HG02970 (cell line): ENCODE measurements around the gene SCAF1.

Experiments used
- ATAC-seq: cut with Tn5 transposase; IDR thresholded peaks from one replicate; pipeline ENCODE4 v1.9.1; 2021; ENCODE audit warnings: mild to moderate bottlenecking, moderate library complexity, moderate number of reproducible peaks; ENCODE audit not compliant: unreplicated experiment, low FRiP score

The SCAF1 gene

DNA sequence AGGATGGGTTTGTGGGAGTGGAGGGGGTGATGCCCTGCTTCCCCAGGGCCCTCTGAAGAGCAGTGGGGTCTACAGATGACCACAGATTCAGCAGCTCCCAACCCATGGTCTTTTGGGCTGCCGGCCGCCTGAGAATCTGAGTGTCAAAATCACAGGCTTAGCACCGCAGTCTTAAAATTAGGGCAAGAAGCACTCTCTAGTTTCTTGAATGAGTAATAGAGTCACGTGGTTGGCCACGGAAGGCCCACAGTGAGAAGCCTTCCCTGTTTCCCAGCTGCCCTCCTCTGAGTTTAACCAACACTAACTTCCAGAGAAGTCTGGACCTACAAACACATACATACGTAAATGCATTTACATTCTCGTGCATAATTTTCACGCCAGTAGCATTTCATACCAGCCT, 40.3 kb downstream of the SCAF1 start:
- ATAC-seq = no peak

DNA sequence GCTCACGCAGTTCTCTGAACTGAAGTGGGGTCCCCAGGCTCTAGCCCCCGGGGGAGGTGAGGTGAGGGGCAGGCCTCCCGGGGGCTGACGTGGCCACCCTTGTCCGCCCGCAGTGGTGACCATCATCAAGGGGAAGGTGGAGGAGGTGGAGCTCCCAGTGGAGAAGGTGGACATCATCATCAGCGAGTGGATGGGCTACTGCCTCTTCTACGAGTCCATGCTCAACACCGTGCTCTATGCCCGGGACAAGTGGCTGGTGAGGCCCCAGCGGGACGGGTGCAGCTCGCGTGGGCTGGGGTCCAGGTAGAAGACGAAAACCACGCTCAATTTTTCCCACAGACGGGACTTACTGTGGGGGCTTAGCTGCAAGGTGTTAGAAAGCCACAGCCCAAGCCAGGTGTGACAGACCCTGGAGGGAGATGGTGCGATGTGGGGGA, 41.8 kb downstream of the SCAF1 start:
- no peak for ATAC-seq

DNA sequence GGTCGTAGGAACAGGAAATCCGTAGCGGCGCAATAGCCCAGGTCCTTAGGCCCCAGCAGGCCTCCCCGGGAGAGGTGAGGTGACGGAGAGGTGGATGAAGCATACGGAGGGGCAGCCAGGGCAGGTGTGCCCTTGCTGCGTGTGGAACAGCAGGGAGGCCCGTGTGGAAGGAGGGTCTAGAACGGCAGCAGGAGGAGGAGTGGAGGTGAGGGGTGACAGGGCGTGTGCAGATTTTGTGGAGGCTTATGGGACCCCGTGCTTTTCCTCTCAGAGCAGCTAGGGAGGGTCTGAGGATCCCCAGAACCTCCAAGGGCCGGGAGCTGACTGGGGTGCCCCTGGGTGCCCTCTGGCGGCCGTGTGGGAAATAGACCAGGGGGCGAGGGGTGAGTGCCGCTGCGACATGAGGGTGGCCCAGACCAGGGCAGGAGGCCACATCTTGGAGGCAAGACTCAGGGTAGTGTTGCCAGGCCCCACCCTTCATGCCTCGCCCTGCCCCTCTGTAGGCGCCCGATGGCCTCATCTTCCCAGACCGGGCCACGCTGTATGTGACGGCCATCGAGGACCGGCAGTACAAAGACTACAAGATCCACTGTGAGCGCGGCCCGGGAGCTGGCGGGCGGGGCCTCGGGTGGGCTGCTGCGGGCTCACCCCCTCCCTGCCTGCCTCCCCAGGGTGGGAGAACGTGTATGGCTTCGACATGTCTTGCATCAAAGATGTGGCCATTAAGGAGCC, 42.4 kb downstream of the SCAF1 start:
- no peak for ATAC-seq

DNA sequence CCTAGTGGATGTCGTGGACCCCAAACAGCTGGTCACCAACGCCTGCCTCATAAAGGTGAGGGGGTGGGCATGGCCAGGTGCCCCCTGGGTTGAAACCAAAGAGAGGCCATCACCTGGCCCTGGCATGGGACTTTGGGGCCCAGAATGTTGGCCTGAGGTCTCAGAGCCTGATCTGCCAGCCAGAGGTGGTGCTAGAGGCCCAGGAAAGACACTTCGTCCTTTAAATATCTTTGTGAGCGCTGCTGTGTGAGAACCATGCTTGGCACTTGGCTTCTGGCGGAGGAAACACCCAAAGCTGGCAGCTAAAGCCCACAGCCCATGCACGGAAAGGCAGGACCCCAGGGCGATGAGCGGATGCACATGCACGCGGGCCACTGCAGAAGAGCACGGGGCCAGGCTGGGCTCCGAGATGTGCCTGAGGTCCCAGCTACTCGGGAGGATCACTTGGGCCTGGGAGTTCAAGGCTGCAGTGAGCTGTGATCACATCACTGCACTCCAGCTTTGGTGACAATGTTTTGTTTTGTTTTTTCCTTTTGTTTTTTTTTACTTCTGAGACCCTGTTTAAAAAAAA, 43.1 kb downstream of the SCAF1 start:
- no peak for ATAC-seq

DNA sequence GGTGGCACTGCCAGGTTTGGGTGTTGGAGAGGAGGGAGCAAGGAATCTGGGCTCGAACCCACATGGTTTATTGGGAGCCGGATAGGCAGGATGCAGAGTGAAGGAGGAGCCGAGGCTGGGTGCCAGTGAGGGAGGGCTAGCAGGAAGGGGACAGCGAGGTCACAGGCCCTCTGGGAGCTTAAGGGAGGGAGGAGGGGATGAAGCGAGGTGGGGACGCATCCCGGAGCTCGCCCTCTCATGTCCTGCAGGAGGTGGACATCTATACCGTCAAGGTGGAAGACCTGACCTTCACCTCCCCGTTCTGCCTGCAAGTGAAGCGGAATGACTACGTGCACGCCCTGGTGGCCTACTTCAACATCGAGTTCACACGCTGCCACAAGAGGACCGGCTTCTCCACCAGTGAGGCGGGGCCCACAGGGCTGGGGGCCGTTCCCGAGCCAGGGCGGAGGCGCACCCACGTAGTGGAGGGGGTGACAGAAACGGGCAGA, 43.9 kb downstream of the SCAF1 start:
- ATAC-seq = no peak

DNA sequence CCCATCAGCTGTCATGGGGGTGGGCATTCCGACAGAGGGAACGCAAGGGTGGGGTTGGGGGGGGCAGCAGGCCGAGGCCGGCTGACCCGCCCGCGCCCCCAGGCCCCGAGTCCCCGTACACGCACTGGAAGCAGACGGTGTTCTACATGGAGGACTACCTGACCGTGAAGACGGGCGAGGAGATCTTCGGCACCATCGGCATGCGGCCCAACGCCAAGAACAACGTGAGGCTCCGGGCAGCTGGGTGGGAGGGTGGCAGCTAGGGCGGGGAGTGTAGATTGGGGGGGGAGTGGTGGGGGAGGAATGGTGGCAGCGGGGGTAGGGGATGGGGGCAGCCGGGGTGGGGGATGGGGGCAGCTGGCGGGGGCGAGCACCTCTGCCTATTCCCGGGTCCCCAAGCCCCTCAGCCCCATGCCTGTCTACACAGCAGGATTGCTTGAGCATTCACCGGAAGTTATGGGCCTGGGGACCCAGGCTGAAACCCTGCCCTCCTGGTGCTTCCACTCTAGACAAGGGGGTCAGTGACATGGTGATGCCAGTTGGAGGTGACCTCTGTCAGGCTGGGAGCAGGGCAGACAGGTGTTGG, 44.6 kb downstream of the SCAF1 start:
- ATAC-seq = no peak

DNA sequence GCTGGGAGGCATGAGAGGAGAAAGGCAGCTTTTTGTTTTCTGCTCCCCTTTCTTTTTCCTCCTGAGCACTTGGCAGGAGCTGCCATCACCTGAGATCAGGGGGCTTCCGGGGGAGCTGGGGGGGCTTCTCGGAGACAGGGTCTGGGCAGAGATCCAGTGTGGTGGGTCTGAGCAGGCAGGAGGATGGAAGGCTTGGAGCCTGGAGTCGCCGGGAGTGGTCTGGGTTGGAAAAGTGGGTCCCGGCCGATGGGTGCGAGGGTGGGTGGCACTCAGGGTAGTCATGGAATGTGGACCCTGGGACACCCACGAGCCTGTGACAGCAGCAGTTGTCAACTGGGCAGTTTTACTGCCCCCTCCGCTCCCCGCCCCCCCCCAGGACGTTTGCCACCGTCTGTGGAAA, 45.1 kb downstream of the SCAF1 start:
- ATAC-seq = no peak

DNA sequence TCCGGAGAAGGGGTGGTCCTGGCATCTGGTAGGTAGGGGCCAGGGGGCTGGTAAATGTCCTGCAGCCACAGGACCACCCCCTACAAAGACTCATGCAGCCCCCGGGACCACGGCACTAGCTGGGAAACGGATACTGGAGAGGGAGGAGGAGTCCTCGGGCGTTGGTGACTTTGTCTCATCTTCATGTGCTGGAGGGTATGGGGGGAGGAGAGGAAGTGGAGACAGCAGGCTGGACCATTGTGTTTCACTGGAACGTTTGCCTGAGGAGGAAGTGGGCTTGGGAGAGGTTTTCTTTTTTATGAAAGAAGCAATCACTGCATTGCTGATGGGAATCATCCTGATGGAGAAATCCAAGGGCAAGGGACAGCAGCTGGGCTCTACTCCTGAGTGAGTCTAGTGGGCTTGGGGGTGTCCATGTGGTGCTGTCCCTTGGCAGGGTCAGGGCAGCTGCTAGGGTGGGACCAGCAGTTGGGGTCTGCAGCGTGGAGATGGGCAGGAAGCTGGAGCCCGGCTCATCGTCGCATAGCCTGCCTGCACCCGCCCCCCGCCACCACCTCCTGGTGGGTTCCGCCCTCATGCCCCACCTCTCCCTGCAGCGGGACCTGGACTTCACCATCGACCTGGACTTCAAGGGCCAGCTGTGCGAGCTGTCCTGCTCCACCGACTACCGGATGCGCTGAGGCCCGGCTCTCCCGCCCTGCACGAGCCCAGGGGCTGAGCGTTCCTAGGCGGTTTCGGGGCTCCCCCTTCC, 45.7 kb downstream of the SCAF1 start:
- no peak for ATAC-seq

DNA sequence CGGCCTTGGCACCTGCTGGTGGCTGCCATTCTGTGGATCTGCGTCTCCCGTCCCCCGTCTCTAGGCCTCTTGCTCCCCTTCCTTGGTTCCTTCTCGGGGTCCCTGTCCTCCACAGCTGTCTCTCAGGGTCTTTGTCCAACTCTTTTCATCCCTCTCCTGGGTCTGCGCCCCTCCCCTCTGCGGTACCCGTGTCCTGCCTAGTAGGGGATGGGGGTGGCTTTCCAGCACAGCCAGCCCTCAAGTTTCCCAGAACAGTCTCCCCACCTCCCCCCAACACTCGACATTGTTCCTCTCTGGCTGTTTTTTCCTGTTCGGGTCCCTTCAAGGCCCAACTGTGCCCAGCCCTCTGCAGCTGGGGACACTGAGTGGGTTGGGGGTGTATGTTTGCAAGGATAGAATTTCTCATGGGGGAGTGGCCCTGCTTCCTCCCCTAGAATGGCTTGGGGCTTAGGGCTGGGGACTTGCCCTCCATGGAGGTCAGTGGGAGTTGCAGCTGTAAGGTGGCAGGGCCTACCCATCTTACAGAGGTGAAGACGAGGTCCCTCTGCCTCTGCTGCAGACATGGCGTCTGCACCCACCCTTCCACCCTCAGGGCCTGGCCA, 46.6 kb downstream of the SCAF1 start:
- no peak for ATAC-seq

DNA sequence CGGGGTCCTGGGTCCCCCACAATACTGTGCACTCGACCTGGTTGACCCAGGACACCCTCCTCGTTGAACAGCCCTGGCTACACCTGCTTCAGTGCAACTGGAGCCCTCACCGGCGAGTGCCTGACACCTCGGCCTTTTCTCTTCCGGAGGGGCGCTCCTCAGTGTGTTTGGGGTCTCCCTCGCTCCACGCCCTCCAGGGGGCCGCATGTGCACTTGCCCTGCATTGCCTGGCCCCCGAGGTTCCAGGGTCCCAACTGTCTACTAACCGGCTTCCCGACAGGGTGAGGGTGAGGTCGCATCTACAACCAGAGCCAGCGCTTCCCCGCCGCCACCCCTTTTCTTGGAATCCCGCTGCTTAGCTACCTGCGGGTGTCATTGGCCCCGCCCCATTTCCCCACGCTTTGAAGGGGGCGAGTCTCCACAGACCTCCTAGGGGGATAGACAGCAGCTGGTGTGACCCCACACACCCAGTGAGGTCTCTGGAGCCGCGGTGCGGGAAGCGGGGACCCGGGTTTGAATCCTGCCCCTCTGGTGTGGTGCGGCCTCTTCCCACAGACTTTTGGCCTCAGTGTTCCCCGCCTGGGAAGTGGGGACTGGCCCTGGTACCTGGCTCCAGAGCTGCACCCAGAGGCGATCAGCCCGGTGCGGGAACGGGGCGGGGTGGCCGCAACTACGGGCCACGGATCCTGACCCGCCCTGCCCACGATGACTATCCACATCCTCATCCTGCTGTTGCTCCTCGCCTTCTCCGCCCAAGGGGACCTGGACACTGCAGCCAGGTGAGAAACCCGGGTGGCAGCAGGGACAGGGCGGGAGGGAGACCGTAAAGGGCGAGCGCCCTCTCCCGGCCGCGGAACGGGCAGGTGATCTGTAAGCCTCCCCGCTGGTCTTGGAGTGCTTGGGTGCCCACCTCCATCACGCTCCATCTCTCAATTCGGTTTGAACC, 47.4 kb downstream of the SCAF1 start, which contains the start of gene ADM5:
TSS of gene ADM5 (plus strand) at position 462 of the 946 bp plus-strand sequence. CDS start at position 706, 244 bp downstream.
- ATAC-seq = no peak

DNA sequence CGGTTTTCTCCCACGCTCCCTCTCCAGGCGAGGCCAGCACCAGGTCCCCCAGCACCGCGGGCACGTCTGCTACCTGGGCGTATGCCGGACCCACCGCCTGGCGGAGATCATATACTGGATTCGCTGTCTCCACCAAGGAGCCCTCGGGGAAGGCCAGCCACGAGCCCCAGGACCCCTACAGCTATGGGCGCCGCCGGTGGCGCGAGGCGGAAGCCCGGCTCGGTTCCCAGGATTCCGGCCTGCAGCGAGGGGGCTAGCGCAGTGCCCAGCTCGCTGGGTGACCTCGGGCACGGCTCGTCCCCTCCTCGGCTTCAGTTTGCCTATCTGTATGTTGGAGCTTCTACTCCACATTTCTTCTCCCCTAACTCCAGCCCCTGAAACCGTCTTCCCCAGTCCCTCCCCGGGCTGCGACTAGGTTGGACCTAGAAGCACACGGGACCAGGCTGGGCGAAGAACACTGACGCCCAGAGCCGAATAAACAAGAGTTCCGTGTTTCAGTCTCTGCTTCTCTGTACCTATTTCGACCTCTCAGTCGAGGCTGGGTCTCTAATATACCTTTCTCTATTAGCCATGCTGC, 48.2 kb downstream of the SCAF1 start:
- no peak for ATAC-seq

DNA sequence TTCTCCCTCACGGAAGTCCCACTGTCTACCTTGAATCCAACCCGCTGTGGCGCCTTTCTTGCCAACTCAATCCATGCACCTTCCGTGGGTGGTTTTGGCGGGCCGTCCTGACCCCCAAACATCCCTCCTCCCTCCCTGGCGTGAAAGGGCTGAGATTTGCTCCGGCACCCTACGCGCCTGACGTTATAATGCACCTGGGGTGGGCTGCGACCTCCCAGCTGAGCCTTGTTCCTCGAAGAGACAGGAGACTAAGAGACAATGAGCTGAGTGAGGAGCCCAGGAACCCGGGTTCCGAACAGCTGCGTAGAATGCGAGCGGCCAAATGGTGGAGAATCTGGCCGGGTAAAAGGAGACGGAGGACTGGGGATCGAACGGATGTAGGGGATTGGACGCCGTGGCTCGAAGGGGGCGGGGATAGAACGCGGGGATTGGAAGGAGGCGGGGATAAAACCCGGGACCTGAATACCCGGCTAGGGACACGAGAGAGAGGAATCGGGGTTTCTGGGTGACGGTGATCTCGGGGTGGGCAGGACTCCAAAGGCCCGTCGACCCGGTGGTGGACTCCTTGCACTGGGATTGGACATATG, 48.7 kb downstream of the SCAF1 start, which contains the start of gene CPT1C:
TSS of gene CPT1C (plus strand) at position 461 of the 587 bp plus-strand sequence. CDS start 1,137 bp downstream, outside the sequence.
- ATAC-seq = no peak

DNA sequence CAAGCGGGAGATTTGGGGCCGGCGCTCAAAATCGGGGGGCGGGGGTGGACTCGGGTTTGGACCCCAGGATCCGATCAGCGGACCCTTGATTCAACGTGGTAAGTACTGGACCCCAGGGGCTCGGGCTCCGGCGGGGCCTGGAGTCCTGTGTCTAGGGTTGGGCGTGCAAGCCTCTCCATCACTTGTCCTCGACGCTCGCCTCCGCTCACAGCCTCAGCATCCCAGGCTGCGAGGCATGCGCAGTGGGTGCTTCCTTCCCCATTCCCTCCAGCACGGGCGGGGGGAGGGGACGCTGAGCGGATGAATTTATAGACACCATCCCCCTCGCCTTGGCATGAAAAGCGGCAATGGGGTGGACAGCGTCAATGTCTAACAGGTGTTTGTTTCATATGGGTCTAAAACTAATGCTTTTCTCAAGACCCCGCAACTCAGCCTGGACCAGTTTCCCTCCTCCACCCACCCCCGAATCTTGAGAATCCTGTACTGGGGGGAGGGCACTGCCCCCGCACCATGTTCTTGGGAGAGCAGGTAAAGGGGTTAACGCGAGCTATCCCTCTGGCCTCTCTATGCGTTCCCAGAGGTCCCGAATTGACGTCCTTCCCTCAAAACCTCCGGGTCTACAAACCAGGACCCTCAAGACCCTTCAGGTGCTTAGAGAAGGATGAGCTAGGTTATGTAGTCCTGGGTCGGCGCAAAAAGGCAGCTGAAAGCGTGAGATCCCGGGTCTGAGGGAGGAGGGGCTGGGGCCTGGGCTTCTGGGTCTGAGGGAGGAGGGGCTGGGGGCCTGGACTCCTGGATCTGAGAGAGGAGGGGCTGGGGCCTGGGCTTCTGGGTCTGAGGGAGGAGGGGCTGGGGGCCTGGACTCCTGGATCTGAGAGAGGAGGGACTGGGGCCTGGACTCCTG, 49.5 kb downstream of the SCAF1 start:
- ATAC-seq = no peak

DNA sequence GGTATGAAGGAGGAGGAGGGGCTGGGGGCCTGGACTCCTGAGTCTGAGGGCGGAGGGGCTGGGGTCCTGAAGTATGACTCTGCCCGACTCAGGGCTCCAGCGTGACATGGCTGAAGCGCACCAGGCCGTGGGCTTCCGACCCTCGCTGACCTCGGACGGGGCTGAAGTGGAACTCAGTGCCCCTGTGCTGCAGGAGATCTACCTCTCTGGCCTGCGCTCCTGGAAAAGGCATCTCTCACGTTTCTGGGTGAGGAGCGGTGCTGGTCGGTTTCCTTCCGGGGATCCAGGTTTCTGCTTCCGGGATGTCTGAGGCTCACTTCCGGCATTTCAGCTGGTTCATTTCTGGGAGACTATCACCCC, 50.1 kb downstream of the SCAF1 start:
- ATAC-seq = no peak

DNA sequence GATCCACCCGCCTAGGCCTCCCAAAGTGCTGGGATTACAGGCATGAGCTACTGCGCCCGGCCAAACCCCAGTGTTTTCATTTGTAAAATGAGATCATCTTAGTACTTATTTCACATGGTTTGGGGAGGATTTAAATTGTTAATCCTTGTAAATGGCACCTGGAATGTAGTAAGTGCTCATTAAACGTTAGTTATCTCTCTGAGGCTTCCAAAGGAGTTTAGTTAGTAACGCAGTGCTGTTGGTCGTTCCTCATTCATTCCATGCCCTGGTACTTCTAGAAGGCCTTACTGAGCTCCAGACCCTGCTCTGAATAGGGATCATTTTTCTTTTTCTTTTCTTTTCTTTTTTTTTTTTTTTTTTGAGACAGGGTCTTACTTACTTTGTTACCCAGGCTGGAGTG, 54.1 kb downstream of the SCAF1 start:
- no peak for ATAC-seq

DNA sequence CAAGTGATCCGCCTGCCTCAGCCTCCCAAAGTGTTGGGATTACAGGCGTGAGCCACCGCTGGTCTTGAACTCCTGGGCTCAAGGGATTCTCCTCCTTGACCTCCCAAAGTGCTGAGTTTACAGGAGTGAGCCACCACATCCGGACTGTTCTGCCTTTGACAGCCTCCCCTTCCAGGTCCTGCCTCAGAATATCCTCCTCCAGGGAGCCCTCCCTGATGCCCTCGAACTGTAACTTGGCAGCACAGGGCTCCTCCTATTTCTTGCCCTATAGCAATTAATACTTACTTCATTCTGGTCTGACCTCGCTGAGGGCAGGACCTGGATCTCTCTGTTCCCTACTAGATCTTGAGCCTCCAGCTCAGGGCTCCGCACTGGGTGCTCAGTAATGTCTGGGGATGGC, 54.9 kb downstream of the SCAF1 start:
- ATAC-seq = no peak

DNA sequence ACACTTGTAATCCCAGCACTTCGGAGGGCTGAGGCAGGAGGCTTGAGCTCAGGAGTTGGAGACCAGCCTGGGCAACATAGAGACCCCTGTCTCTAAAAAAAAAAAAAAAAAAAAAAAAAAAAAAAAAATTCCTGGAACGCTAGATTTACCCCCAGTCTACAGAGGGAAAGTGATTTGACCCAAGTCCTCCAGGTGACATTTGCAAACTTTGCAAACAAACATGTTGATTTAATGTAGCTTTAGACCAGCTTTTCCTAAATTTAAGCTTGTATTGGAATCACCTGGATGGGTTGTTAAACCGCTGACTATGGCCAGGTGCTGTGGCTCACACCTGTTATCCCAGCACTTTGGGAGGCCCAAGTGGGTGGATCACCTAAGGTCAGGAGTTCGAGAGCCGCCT, 57.4 kb downstream of the SCAF1 start:
- ATAC-seq = no peak

DNA sequence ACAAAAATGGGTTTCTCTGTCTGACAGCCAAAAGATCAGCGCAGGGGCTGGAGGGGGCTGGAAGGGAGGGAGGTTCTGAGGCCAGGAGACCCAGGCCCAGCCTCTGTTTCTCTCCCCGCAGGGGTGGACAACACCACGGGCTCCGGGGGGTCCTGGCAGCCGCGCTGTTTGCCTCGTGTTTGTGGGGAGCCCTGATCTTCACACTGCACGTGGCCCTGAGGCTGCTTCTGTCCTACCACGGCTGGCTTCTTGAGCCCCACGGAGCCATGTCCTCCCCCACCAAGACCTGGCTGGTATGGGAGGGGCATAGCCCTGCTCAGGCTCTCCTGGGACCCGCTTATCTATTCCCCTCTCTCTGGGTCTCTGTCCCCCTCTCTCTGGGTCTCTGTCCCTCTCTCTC, 58.6 kb downstream of the SCAF1 start:
- ATAC-seq = no peak
